Fibroblast of skin of right biceps (primary cell): ENCODE results near the gene FOXP3.

ENCODE experiments used
- DNase-seq: peaks from one replicate; pipeline ENCODE4 v3.0.0-alpha.2; 2013

The FOXP3 gene

DNA sequence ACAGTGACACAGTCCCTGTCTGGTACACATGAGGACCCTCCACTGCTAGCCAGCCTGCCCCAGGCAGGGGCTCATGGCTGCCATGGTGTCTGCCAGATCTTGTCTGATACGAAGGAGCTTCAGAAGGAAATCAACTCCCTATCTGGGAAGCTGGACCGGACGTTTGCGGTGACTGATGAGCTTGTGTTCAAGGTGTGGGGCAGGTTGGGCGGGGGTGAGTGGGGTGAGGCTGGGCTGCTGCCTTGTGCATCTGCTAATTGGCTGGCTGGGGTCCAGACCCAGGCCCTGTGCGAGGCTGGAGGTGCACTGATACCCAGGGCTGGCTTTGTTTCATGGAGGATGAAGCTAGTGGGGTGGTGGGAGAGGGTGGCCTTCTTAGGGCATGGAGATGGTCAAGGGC lies 15.4 kb downstream of the FOXP3 start:
- no peak for DNase-seq

DNA sequence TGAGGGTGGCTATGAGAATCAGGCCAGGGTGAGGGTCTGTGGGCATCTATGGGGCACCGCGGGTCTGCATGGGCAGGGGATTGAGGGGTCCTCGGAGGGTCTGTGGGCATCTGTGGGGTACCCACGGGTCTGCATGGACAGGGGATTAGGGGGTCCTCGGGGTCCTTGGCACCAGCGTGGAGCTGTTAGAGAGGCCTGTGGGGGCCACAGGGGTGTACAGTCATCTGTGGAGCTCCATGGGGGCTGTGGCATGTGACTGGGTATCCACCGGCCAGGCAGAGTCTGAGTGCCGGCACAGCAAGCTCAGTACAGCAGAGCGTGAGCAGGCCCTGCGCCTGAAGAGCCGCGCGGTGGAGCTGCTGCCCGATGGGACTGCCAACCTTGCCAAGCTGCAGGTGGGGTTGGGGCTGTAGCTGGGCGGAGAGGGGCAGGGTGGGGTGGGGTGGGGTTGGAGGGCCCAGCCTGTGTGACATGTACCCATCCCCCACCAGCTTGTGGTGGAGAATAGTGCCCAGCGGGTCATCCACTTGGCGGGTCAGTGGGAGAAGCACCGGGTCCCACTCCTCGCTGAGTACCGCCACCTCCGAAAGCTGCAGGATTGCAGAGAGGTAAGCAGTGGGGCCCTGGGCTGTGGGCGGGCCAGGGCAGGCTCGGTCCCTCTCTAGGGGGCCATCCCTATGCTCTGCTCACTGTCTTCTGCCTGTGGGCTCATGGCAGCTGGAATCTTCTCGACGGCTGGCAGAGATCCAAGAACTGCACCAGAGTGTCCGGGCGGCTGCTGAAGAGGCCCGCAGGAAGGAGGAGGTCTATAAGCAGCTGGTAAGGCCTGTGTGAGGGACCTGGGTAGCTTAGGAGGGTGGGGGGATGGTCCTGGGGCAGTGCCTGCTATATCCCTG lies 16.3 kb downstream of the FOXP3 start:
- no peak for DNase-seq

DNA sequence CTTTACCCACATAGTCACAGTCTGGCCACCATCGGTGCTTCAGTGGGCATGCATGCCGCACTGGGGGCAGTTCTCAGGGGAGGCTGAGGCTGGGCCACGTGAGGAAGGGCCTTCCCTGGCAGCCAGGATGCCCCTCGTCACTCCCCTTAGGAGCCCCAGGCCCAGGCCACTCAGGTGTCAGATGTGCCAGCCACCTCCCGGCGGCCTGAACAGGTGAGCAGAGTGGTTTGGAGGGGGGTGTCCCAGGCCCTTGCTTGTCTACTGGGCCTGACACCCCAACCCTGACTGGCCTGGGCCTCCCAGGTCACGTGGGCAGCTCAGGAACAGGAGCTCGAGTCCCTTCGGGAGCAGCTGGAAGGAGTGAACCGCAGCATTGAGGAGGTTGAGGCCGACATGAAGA lies 17.2 kb downstream of the FOXP3 start:
- DNase-seq = no peak

GRCh38 chrX:49246541-49246940 lies 18.0 kb downstream of the FOXP3 start:
- no peak for DNase-seq

DNA sequence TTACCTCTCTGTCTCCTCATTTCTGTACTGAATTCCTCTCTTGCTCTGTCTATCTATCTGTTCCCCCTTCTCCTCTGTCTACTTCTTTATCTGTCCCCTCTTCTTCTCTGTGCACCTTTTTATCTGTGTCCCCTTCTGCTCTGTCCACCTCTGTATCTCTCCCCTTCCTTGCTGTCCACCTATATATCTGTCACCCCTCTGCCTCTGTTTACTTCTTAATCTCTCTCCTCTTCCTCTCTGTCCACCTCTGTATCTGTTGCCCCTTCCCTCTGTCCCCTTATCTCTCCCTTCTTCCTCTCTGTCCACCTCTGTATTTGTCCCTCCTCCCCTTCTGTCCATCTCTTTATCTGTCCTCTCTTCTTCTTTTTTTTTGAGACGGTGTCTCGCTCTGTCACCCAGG lies 20.3 kb downstream of the FOXP3 start:
- no peak for DNase-seq

DNA sequence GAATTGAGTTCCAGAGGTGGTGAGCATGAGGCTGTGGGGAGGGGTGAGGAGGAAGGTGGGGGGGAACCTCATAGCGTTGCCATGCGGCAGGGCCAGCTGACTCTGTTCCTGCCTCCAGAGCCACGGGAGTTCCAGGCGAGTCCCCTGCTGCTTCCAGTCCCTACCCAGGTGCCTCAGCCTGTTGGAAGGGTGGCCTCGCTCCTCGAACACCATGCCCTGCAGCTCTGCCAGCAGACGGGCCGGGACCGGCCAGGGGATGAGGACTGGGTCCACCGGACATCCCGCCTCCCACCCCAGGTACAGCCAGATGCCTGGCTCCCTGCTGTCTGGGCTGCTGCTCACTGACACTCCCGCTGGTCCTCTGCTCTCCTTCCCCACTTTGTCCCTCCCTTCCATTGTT lies 21.3 kb downstream of the FOXP3 start:
- no peak for DNase-seq

- DNase-seq = no peak
Observed at GRCh38 chrX:49242545-49243066, 21.9 kb downstream of the FOXP3 start.

- no peak for DNase-seq
Observed at GRCh38 chrX:49238735-49239134, 25.8 kb downstream of the FOXP3 start.

DNA sequence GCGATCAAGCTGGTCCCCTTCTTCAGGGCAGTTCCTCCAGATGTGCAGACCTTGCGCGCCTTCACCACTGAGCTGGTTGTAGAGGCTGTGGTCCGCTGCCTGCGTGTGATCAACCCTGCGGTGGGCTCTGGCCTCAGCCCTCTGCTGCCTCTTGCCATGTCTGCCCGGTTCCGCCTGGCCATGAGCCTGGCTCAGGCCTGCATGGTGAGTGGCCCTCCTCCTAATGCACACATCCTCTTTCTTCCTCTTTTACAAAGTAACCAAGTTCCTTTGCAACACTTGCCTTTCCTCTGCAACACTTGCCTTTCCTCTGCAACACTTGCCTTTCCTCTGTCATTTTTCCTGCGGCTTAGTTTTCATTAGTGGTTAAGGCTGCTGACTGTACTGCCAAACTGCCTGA lies 27.4 kb downstream of the FOXP3 start:
- no peak for DNase-seq

DNA sequence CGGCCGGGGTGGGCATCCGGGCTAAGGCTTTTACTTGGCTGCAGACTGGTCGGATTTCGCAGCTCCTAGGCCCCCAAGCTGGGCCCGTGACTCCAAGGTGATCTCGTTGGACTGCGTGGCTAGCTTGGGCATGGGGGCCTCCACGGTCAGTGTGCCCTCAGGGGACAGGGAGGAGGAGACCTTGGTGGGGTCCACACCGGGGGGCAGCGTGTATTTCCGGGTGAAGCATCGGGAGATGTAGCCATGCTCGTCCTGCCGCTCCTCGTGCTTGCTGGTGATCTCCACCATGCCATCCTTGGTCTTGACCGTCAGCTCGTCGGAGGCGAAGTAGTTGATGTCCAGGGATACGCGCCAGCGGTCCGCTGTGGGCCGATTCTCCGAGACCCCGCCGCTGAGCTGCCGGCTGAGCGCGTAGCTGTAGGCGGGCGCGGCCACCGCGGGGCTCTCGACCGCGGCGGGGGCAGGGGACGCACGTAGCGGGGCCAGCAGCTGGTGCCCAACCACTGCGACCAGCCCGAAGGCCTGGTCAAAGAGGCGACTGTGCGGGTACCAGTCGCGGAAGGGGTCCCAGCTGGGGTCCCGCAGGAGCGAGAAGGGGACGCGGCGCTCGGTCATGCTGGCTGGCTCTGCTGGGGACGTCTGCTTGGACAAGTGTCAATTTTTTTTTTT lies 30.5 kb downstream of the FOXP3 start:
- no peak for DNase-seq

- no peak for DNase-seq
Observed at GRCh38 chrX:49233176-49233575, 31.3 kb downstream of the FOXP3 start, which contains the start of gene CACNA1F. Gene CACNA1F (minus strand): TSS chrX:49233340. CDS start chrX:49233309, 31 bp downstream.

DNA sequence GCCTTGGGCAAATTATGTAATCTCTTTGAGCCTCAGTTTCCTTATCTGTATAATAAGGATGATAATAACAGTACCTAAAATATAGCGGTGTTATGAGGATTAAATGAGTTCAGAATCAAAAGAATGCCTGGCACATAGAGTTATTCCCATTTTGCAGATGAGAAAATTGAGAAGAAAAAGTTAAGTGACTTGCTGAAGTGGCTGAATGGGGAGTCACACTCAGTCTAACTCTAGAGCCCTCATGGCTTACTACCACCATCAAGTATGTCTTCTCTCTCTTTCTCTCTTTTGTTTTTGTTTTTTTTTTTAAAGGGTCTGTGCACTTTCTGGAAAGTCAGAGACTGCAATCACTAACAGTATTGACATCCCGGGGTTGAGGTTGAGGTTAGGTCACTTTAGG lies 32.0 kb downstream of the FOXP3 start:
- no peak for DNase-seq

- no peak for DNase-seq
Observed at GRCh38 chrX:49231333-49232000, 33.0 kb downstream of the FOXP3 start.

DNA sequence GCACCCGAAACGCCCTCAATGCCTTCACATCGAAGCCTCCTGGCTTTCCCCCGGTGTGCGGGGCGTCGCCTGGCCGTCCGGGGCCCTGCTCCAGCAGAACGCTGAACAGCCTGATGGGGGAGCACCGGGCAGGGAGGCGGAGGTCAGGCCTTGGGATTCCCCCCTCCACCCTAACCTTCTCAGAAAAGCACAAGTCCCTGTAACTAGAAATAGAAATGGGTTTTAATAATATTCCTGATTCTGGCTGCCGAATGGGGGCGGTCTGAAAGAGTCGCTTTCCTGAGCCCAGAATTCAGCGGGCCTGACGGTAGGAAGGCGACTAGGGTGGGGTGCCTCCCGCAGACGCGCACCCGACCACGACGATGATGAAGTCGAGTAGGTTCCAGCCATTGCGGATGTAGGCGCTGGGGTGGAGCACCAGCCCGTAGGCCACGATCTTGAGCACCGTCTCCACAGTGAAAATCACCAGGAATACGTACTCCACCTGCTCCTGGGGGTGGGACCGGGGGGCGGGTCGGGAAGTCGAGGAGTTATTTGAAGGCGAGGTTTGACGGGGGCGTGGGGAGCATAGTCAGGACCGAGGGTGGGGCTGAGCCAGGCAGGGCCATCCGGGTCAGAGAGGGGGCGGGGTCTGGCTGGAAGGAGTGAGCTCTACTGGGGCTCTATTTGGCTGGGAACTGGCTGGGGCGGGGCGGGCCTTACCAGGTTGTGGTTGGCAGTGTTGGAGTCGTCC lies 33.8 kb downstream of the FOXP3 start:
- DNase-seq = no peak

DNA sequence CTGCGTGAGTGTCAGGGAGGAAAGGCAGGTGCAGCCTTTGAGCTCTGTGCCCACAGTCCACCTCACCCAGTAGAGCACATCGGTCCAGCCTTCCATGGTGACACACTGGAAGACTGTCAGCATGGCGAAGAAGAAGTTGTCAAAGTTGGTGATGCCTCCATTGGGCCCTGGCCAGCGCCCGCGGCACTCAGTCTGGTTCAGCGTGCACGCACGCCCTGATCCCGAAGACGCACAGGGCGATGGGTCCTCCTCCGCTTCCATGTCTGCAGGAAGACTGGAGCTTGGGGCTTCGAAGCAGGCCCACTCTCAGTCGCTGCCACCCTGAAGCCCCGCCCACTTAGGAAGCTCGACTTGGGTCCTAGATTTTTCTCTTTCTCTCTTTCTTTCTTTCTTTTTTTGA lies 36.3 kb downstream of the FOXP3 start:
- DNase-seq = no peak

- DNase-seq = no peak
Observed at GRCh38 chrX:49227726-49228125, 36.8 kb downstream of the FOXP3 start.

- no peak for DNase-seq
Observed at GRCh38 chrX:49226946-49227345, 37.6 kb downstream of the FOXP3 start.

- no peak for DNase-seq
Observed at GRCh38 chrX:49225858-49226257, 38.7 kb downstream of the FOXP3 start.

GRCh38 chrX:49221868-49222267 lies 42.6 kb downstream of the FOXP3 start:
- DNase-seq = no peak

DNA sequence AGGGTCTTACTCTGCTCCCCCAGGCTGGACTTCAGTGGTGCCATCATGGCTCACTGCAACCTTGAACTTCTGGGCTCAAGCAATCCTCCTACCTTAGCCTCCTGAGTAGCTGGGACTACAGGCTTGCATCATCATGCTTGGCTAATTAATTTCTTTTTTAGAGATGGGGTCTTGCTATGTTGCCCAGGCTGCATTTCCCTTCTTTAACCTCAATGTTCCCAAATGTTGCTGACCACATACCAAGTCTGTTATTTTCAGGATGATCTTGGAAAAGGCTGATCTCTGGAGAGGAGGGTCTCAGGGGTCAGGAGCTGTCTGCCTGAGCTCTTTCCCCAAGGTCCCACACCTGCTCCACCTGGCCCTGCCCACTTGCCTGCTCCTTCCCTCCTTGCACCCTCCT lies 44.4 kb downstream of the FOXP3 start:
- DNase-seq = no peak

- no peak for DNase-seq
Observed at GRCh38 chrX:49214996-49215526, 49.4 kb downstream of the FOXP3 start.

GRCh38 chrX:49214416-49214815 lies 50.1 kb downstream of the FOXP3 start:
- no peak for DNase-seq

DNA sequence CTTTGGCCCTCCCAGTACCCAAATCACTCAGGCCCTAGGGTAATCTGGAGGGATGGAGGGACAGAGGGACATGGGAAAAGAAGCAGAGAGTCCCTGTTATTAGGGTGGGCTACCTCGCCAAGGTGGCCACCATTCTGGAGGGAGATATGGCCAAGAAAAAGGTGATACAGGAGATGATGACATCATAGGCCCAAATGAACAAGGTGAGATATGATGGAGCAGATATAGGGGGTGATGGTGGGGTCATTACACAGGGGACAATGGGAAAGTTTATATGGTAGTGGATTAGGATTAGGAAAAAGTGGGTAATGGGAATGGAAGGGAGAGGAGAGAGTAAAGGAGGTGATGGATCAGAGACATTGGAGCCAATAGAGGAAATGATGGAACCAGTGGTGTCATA lies 51.6 kb downstream of the FOXP3 start:
- DNase-seq = no peak
